HCT116 (cell line): ENCODE measurements around the gene CADPS2. TPM values are rescaled to one million over a fixed set of nuclear protein-coding genes. Genes with fewer than 3 reads are reported as not detected.

Experiments
- ATAC-seq: fragments of 200-7000 bp; cut with Tn5 transposase; 2 replicates; pipeline ENCODE4 v1.9.1; 2020; ENCODE audit warnings: mild to moderate bottlenecking, moderate library complexity
- BruUV-seq: library from RNA; stranded (reverse); fragments of 400-500 nt; replicated peaks from 2 replicates; lab custom pipeline; 2021; lab: Mats Ljungman, UMichigan
- CTCF ChIA-PET: fragments of 300-600 bp; sonication (Branson Sonifier 250); formaldehyde crosslinking; loops from one replicate; lab custom pipeline; 2021; ENCODE audit warnings: antibody characterized with exemption; lab: Charles Lee
- POLR2A ChIA-PET: fragments of 300-600, 350-600 bp; sonication (Branson Sonifier 250); formaldehyde crosslinking; loops from one replicate; lab custom pipeline; 2021; ENCODE audit warnings: antibody characterized with exemption; lab: Charles Lee
- RAD21 ChIA-PET, 2 experiments: fragments of 300-600 bp; sonication (Branson Sonifier 250); formaldehyde crosslinking; loops; one replicate each; lab custom pipeline; 2023; ENCODE audit warnings: low total read pairs in 2 of 2; ENCODE audit not compliant: uncharacterized antibody in 2 of 2, unreplicated experiment in 2 of 2, low non-redundant PET in 1 of 2; lab: Charles Lee
- DNase-seq: peaks from one replicate; pipeline ENCODE4 v3.0.0-alpha.2; 2010; ENCODE audit warnings: low read depth, low spot score
- H2AFZ ChIP-seq: fragments of 200-600 bp; shearing (Covaris generic), sonication (generic); 2 replicates; pipeline ENCODE4 v1.6.1; 2017; ENCODE audit warnings: low read depth, mixed run types, mixed read lengths, antibody characterized with exemption, low read length; ENCODE audit not compliant: poor library complexity, severe bottlenecking
- H3K27ac ChIP-seq: 2 replicates; pipeline ENCODE4 v1.5.1; 2012; ENCODE audit warnings: low read depth, low read length
- H3K27me3 ChIP-seq: fragments of 200-600 bp; sonication (generic); 2 replicates; pipeline ENCODE4 v1.6.1; 2016; ENCODE audit warnings: mixed run types, low read length, mixed read lengths; ENCODE audit not compliant: insufficient read depth
- H3K36me3 ChIP-seq, 2 experiments: fragments of 200-500 bp in 1 of 2; fragments of 200-600 bp in 1 of 2; sonication (Bioruptor generic) in 1 of 2; sonication (generic) in 1 of 2; 2 replicates each; pipeline versions ENCODE4 v1.5.1 to v1.6.1; 2014 to 2016; ENCODE audit warnings: low read length in 2 of 2, inconsistent platforms in 1 of 2, mixed read lengths in 1 of 2, mixed run types in 1 of 2; ENCODE audit not compliant: insufficient read depth in 2 of 2, control insufficient read depth in 1 of 2
- H3K4me1 ChIP-seq, 2 experiments: fragments of 200-600 bp in 1 of 2; sonication (generic) in 1 of 2; 2 replicates each; pipeline versions ENCODE4 v1.5.1 to v1.6.1; 2012 to 2017; ENCODE audit warnings: low read length in 2 of 2, inconsistent platforms in 1 of 2, mild to moderate bottlenecking in 1 of 2, mixed read lengths in 1 of 2, mixed run types in 1 of 2, moderate library complexity in 1 of 2; ENCODE audit not compliant: insufficient read depth in 2 of 2, control insufficient read depth in 1 of 2
- H3K4me2 ChIP-seq: fragments of 200-600 bp; sonication (generic); 2 replicates; pipeline ENCODE4 v1.6.1; 2017; ENCODE audit warnings: mixed run types, low read length, mixed read lengths
- H3K4me3 ChIP-seq, 2 experiments: fragments of 200-600 bp in 1 of 2; sonication (generic) in 1 of 2; replicated peaks in 1 of 2; 2 replicates each; pipeline ENCODE4 v1.5.1; 2011 to 2016; ENCODE audit warnings: low read length in 2 of 2, control low read depth in 1 of 2, low read depth in 1 of 2, mild to moderate bottlenecking in 1 of 2, mixed read lengths in 1 of 2, mixed run types in 1 of 2
- H3K79me2 ChIP-seq: fragments of 200-600 bp; sonication (generic); 2 replicates; pipeline ENCODE4 v1.6.1; 2017; ENCODE audit warnings: mild to moderate bottlenecking, mixed run types, low read length, moderate library complexity, mixed read lengths; ENCODE audit not compliant: insufficient read depth
- H3K9ac ChIP-seq: fragments of 200-600 bp; sonication (generic); 2 replicates; pipeline ENCODE4 v1.6.1; 2016; ENCODE audit warnings: low read length, mixed read lengths
- H3K9me2 ChIP-seq: fragments of 200-600 bp; sonication (generic), shearing (Covaris generic); 2 replicates; pipeline ENCODE4 v1.6.1; 2017; ENCODE audit warnings: mixed run types, mild to moderate bottlenecking, moderate library complexity; ENCODE audit not compliant: insufficient read depth
- H3K9me3 ChIP-seq, 2 experiments: fragments of 200-500 bp in 1 of 2; fragments of 200-600 bp in 1 of 2; sonication (Bioruptor generic) in 1 of 2; sonication (generic) in 1 of 2; 2 replicates each; pipeline ENCODE4 v1.6.1; 2014 to 2017; ENCODE audit warnings: low read length in 2 of 2, mixed read lengths in 2 of 2, inconsistent platforms in 1 of 2, low read depth in 1 of 2, mild to moderate bottlenecking in 1 of 2, mixed run types in 1 of 2, moderate library complexity in 1 of 2; ENCODE audit not compliant: control insufficient read depth in 1 of 2, insufficient read depth in 1 of 2
- H4K20me1 ChIP-seq: fragments of 200-600 bp; sonication (generic), shearing (Covaris generic); 2 replicates; pipeline ENCODE4 v1.6.1; 2017; ENCODE audit warnings: mixed run types, mild to moderate bottlenecking, moderate library complexity; ENCODE audit not compliant: insufficient read depth
- CEBPB ChIP-seq: IDR thresholded peaks from 2 replicates; pipeline ENCODE4 v1.6.1; 2012; ENCODE audit warnings: low read depth
- EGR1 ChIP-seq: IDR thresholded peaks from 2 replicates; pipeline ENCODE4 v1.6.1; 2012; ENCODE audit warnings: low read depth
- ELF1 ChIP-seq: IDR thresholded peaks from 2 replicates; pipeline ENCODE4 v1.6.1; 2012; ENCODE audit warnings: low read depth, borderline replicate concordance
- JUND ChIP-seq: IDR thresholded peaks from 2 replicates; pipeline ENCODE4 v1.6.1; 2012
- POLR2AphosphoS5 ChIP-seq: IDR thresholded peaks from 2 replicates; pipeline ENCODE4 v1.6.1; 2011; ENCODE audit warnings: mild to moderate bottlenecking, low read depth, low read length, moderate library complexity
- SP1 ChIP-seq: IDR thresholded peaks from 2 replicates; pipeline ENCODE4 v1.6.1; 2012; ENCODE audit warnings: low read depth
- ZFX ChIP-seq: fragments of 450-650 bp; IDR thresholded peaks from 2 replicates; pipeline ENCODE4 v1.6.1; 2017
- intact Hi-C: fragments of 100-400 bp; cut with micrococcal nuclease; formaldehyde crosslinking; loops from 2 replicates; pipeline ENCODE4 v1.10.0; 2022
- total RNA-seq: library from RNA; stranded (reverse); gene quantifications from one replicate; pipeline ENCODE4 v1.2.1, GENCODE V29; 2021; ENCODE audit not compliant: unreplicated experiment
- TF ChIP-seq, protein P1 (sequence below): IDR thresholded peaks from 2 replicates; pipeline ENCODE4 v1.6.1; 2012
- TF ChIP-seq, protein P2 (sequence below): IDR thresholded peaks from 2 replicates; pipeline ENCODE4 v1.6.1; 2012; ENCODE audit warnings: low read depth
- TF ChIP-seq, protein P3 (sequence below): IDR thresholded peaks from 2 replicates; pipeline ENCODE4 v1.6.1; 2011; ENCODE audit warnings: mild to moderate bottlenecking, low read length, moderate library complexity; ENCODE audit not compliant: insufficient replicate concordance; ENCODE audit errors: extremely low read depth
- TF ChIP-seq, protein P4 (sequence below), 3 experiments: fragments of 200-600 bp in 1 of 3; sonication (generic) in 1 of 3; IDR thresholded peaks in 2 of 3; conservative IDR thresholded peaks in 1 of 3; 2 replicates each; pipeline ENCODE4 v1.5.1; 2012 to 2017; ENCODE audit warnings: low read depth in 2 of 3, low read length in 2 of 3, antibody characterized with exemption in 1 of 3, borderline replicate concordance in 1 of 3, control low read depth in 1 of 3, mild to moderate bottlenecking in 1 of 3, mixed read lengths in 1 of 3, mixed run types in 1 of 3, moderate library complexity in 1 of 3; ENCODE audit not compliant: insufficient read depth in 1 of 3

CADPS2 gene
- total RNA-seq, 1 experiment from 2014 or later: 7.5 TPM

DNA sequence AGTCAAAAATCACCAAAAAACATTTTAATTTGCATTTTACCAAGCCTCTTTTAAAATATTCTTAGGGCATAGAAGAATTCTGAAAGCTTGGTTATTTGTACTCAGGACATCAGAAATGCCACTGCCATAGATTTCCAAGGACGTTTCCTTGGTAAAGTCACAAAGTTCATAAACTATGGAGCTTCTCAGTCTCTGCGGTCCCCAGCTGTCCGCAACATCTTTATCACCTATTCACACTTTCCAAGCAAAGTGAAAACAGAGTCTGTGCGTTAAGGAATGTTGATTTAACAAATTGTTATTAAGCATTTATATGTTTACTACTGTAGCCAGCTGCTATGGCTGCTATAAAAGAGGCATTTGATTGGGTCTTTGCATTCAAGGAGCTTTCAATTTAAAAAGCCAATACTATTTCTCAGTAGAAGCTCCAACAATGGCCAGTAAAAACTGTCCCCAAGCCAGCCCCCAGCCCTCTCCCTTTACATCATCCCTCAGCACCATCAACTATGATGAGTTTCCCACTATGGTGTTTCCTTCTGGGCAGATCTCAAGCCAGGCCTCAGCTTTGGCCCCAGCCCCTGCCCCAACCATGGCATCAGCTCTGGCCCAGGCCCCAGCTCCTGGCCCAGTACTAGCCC, 36.8 kb downstream of the CADPS2 start:
- no peaks in the 10 kb centered on the region for H3K4me1 ChIP-seq
- POLR2A ChIA-PET: no interaction called here
- H3K9me3 ChIP-seq: no peaks in the 10 kb centered on the region
- no peaks in the 10 kb centered on the region for H4K20me1 ChIP-seq
- H3K9ac ChIP-seq: no peak overlapping the region
- H3K4me2 ChIP-seq: no peak overlapping the region
- no peaks in the 10 kb centered on the region for H3K9me2 ChIP-seq
- H3K79me2 ChIP-seq: no peaks in the 10 kb centered on the region
- BruUV-seq: no TSS peak
- H3K27me3 ChIP-seq: no peaks in the 10 kb centered on the region
- RAD21 ChIA-PET: no interaction called here
- CTCF ChIA-PET: no interaction called here
- no peak overlapping the region for H3K4me3 ChIP-seq
- DNase-seq (no peak), ATAC-seq (no peak)
- intact Hi-C loops: no loop called here
- no peak overlapping the region for H2AFZ ChIP-seq
- TF ChIP-seq CEBPB: no peak
- TF ChIP-seq POLR2AphosphoS5: no peak
- no peak for TF ChIP-seq EGR1
- TF ChIP-seq, protein P1, sequence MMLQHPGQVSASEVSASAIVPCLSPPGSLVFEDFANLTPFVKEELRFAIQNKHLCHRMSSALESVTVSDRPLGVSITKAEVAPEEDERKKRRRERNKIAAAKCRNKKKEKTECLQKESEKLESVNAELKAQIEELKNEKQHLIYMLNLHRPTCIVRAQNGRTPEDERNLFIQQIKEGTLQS: no peak
- H3K36me3 ChIP-seq: no peaks in the 10 kb centered on the region
- no peak overlapping the region for H3K27ac ChIP-seq

DNA sequence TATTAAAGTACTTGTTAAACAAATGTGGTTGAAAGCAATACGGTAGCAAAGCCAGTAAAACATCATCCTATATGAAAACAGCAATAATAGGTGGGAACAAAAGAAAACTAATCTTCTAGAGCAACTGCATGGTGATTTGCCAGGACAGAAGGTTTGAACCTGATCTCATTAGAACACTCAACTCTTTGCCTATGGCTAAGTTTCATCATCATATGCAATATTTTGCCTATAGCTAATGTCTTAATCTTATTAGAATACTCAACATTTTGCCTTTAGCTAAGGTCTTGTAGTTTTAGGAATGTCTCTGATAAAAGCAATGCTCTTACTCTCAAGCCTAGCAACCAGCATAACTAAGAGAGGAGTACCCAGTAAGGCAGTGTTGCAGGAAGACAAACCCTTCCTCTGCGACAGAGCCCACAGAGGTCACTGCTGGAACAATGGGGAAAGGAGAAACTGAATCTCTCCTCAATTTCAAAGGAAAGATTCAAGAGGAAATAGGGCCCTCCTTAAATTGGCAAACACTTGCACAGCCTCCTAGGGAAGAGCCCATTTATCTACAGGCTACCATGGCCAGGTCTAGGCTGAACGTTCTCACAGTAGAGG, 38.3 kb downstream of the CADPS2 start:
- Histone ChIP-seq H3K36me3 (no peaks in the 10 kb centered on the region), H3K4me2 (no peak overlapping the region), H3K9ac (no peak overlapping the region), H3K9me2 (no peaks in the 10 kb centered on the region), H3K4me1 (no peaks in the 10 kb centered on the region), H3K27me3 (no peaks in the 10 kb centered on the region), H3K4me3 (no peak overlapping the region), H4K20me1 (no peaks in the 10 kb centered on the region), H3K79me2 (no peaks in the 10 kb centered on the region), H2AFZ (no peak overlapping the region), H3K27ac (no peak overlapping the region), H3K9me3 (no peaks in the 10 kb centered on the region)
- ATAC-seq: no peak
- DNase-seq: no peak
- CTCF ChIA-PET: no interaction called here
- intact Hi-C loops: no loop called here
- POLR2A ChIA-PET: no interaction called here
- RAD21 ChIA-PET: no interaction called here
- no TSS peak for BruUV-seq
- no peak for TF ChIP-seq POLR2AphosphoS5
- TF ChIP-seq, protein P2, sequence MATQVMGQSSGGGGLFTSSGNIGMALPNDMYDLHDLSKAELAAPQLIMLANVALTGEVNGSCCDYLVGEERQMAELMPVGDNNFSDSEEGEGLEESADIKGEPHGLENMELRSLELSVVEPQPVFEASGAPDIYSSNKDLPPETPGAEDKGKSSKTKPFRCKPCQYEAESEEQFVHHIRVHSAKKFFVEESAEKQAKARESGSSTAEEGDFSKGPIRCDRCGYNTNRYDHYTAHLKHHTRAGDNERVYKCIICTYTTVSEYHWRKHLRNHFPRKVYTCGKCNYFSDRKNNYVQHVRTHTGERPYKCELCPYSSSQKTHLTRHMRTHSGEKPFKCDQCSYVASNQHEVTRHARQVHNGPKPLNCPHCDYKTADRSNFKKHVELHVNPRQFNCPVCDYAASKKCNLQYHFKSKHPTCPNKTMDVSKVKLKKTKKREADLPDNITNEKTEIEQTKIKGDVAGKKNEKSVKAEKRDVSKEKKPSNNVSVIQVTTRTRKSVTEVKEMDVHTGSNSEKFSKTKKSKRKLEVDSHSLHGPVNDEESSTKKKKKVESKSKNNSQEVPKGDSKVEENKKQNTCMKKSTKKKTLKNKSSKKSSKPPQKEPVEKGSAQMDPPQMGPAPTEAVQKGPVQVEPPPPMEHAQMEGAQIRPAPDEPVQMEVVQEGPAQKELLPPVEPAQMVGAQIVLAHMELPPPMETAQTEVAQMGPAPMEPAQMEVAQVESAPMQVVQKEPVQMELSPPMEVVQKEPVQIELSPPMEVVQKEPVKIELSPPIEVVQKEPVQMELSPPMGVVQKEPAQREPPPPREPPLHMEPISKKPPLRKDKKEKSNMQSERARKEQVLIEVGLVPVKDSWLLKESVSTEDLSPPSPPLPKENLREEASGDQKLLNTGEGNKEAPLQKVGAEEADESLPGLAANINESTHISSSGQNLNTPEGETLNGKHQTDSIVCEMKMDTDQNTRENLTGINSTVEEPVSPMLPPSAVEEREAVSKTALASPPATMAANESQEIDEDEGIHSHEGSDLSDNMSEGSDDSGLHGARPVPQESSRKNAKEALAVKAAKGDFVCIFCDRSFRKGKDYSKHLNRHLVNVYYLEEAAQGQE: no peak
- no peak for TF ChIP-seq SP1
- TF ChIP-seq ZFX: no peak
- TF ChIP-seq, protein P3, sequence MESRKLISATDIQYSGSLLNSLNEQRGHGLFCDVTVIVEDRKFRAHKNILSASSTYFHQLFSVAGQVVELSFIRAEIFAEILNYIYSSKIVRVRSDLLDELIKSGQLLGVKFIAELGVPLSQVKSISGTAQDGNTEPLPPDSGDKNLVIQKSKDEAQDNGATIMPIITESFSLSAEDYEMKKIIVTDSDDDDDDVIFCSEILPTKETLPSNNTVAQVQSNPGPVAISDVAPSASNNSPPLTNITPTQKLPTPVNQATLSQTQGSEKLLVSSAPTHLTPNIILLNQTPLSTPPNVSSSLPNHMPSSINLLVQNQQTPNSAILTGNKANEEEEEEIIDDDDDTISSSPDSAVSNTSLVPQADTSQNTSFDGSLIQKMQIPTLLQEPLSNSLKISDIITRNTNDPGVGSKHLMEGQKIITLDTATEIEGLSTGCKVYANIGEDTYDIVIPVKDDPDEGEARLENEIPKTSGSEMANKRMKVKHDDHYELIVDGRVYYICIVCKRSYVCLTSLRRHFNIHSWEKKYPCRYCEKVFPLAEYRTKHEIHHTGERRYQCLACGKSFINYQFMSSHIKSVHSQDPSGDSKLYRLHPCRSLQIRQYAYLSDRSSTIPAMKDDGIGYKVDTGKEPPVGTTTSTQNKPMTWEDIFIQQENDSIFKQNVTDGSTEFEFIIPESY: no peak
- TF ChIP-seq, protein P4, sequence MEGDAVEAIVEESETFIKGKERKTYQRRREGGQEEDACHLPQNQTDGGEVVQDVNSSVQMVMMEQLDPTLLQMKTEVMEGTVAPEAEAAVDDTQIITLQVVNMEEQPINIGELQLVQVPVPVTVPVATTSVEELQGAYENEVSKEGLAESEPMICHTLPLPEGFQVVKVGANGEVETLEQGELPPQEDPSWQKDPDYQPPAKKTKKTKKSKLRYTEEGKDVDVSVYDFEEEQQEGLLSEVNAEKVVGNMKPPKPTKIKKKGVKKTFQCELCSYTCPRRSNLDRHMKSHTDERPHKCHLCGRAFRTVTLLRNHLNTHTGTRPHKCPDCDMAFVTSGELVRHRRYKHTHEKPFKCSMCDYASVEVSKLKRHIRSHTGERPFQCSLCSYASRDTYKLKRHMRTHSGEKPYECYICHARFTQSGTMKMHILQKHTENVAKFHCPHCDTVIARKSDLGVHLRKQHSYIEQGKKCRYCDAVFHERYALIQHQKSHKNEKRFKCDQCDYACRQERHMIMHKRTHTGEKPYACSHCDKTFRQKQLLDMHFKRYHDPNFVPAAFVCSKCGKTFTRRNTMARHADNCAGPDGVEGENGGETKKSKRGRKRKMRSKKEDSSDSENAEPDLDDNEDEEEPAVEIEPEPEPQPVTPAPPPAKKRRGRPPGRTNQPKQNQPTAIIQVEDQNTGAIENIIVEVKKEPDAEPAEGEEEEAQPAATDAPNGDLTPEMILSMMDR (IDR thresholded peaks at IDR 0.05 in 2 of 3, conservative IDR thresholded peaks at IDR 0.05 in 1 of 3; ENCODE audit: borderline replicate concordance in 1 of 3, insufficient read depth in 1 of 3, low read depth in 2 of 3, low read length in 2 of 3): no peak
- TF ChIP-seq ELF1: no peak
- TF ChIP-seq JUND: no peak
